Measurements from ENCODE around the gene NOX4. TPM values are rescaled to one million over a fixed set of nuclear protein-coding genes. Genes with fewer than 3 reads are reported as not detected.

Gene NOX4
- 0.56 and 0.79 TPM in 2 replicates for total RNA-seq

DNA sequence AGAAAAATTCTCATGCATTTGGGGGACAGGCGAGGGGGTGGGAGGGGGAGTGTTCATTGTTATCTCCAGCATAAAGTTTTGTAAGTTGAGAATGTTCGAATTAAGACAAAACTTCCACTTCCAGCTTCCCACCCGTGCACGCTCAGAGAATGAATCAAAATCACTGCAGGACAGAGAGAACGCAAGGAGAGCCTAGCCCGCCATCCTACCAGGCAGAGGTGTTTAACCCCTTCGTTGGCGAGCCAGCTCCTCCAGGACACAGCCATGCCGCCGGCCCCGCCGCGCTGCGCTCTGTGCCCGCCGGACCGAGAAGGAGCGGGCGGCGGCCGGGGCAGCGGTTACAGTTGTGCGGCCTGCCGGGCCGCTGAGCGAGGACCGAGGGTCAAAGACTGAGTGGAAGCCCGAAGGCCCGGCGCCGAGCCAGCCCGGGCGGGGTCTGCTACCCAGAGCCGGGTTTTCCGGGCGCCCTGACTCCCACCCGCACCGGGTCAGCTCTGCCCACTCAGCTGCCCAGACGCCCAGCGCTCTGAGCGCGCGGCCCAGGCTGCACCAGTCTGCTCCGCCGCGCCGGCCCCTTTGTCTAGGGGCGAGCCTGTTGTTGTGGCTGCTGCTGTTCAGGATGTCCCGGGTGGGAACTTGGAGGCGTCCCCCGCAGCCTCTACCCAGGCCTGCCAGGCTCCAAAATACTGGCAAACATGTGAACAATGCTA is at the start of gene NOX4:
TSS of gene NOX4 (minus strand) at position 395 of the 710 bp plus-strand sequence. CDS start at position 266, 129 bp downstream.

Other genes with a start within 250 kb of the NOX4 start
- not detected in 2 replicates for gene TRIM77, start 218.9 kb upstream of the NOX4 start, total RNA-seq